Liver (tissue), 9 donors: ENCODE measurements around the gene GABBR2. TPM values are rescaled to one million over a fixed set of nuclear protein-coding genes. Genes with fewer than 3 reads are reported as not detected.

Source experiments
- DNase-seq: peaks from one replicate; pipeline ENCODE4 v3.0.0-alpha.2; 2017; ENCODE audit warnings: low spot score
- H3K27ac ChIP-seq, 2 donors: one replicate each; pipeline ENCODE4 v1.7.0; 2013; ENCODE audit warnings: inconsistent platforms in 2 of 2, low read length in 2 of 2, control low read depth in 1 of 2, low read depth in 1 of 2, mild to moderate bottlenecking in 1 of 2
- H3K27me3 ChIP-seq, 4 donors: one replicate each; pipeline versions ENCODE4 v1.6.1 to v1.7.0; 2013; ENCODE audit warnings: low read length in 3 of 4, inconsistent platforms in 1 of 4, mild to moderate bottlenecking in 1 of 4, moderate library complexity in 1 of 4; ENCODE audit not compliant: control insufficient read depth in 4 of 4, insufficient read depth in 4 of 4
- H3K36me3 ChIP-seq, 4 donors: one replicate each; pipeline versions ENCODE4 v1.6.1 to v1.7.0; 2013; ENCODE audit warnings: low read length in 3 of 4, mild to moderate bottlenecking in 3 of 4, low read depth in 1 of 4, moderate library complexity in 1 of 4; ENCODE audit not compliant: control insufficient read depth in 4 of 4, insufficient read depth in 3 of 4
- H3K4me1 ChIP-seq, 4 donors: one replicate each; pipeline versions ENCODE4 v1.6.1 to v1.7.0; 2013; ENCODE audit warnings: low read length in 3 of 4, mild to moderate bottlenecking in 3 of 4, moderate library complexity in 1 of 4; ENCODE audit not compliant: control insufficient read depth in 4 of 4, insufficient read depth in 4 of 4
- H3K4me3 ChIP-seq, 3 donors: one replicate each; pipeline versions ENCODE4 v1.6.1 to v1.7.0; 2013; ENCODE audit warnings: low read length in 3 of 3, control low read depth in 1 of 3, low read depth in 1 of 3, mild to moderate bottlenecking in 1 of 3
- H3K9ac ChIP-seq, 2 donors: one replicate each; pipeline ENCODE4 v1.7.0; 2013; ENCODE audit warnings: low read length in 2 of 2, mild to moderate bottlenecking in 2 of 2, moderate library complexity in 2 of 2, control low read depth in 1 of 2, low read depth in 1 of 2
- H3K9me3 ChIP-seq, 4 donors: one replicate each; pipeline versions ENCODE4 v1.6.1 to v1.7.0; 2013; ENCODE audit warnings: low read length in 3 of 4; ENCODE audit not compliant: control insufficient read depth in 4 of 4
- EGR1 ChIP-seq, 2 donors: IDR thresholded peaks; 2 replicates each; pipeline ENCODE4 v1.6.1; 2016 to 2018; ENCODE audit warnings: antibody characterized with exemption in 2 of 2, low read depth in 2 of 2
- FOXA1 ChIP-seq: IDR thresholded peaks from 2 replicates; pipeline ENCODE4 v1.6.1; 2016; ENCODE audit warnings: antibody characterized with exemption
- FOXA2 ChIP-seq: IDR thresholded peaks from 2 replicates; pipeline ENCODE4 v1.6.1; 2016; ENCODE audit warnings: antibody characterized with exemption
- GABPA ChIP-seq, 2 donors: IDR thresholded peaks in 1 of 2; conservative IDR thresholded peaks in 1 of 2; 2 replicates each; pipeline ENCODE4 v1.6.1; 2016; ENCODE audit warnings: antibody characterized with exemption in 2 of 2, mild to moderate bottlenecking in 1 of 2, moderate library complexity in 1 of 2
- HNF4A ChIP-seq, 2 donors: conservative IDR thresholded peaks; 2 replicates each; pipeline ENCODE4 v1.6.1; 2016; ENCODE audit warnings: antibody characterized with exemption in 2 of 2, mild to moderate bottlenecking in 2 of 2
- HNF4G ChIP-seq: IDR thresholded peaks from 2 replicates; pipeline ENCODE4 v1.6.1; 2016; ENCODE audit warnings: antibody characterized with exemption
- JUND ChIP-seq, 2 donors: IDR thresholded peaks; 2 replicates each; pipeline ENCODE4 v1.6.1; 2016; ENCODE audit warnings: antibody characterized with exemption in 2 of 2
- NR2F2 ChIP-seq: IDR thresholded peaks from 2 replicates; pipeline ENCODE4 v1.6.1; 2016; ENCODE audit warnings: antibody characterized with exemption
- RAD21 ChIP-seq, 2 donors: IDR thresholded peaks; 2 replicates each; pipeline ENCODE4 v1.6.1; 2016; ENCODE audit warnings: antibody characterized with exemption in 2 of 2, mild to moderate bottlenecking in 2 of 2
- REST ChIP-seq: IDR thresholded peaks from 2 replicates; pipeline ENCODE4 v1.6.1; 2016; ENCODE audit warnings: antibody characterized with exemption, mild to moderate bottlenecking
- RXRA ChIP-seq, 2 donors: IDR thresholded peaks; 2 replicates each; pipeline ENCODE4 v1.6.1; 2017 to 2018; ENCODE audit warnings: antibody characterized with exemption in 2 of 2, mild to moderate bottlenecking in 1 of 2
- SP1 ChIP-seq: IDR thresholded peaks from 2 replicates; pipeline ENCODE4 v1.6.1; 2018; ENCODE audit warnings: antibody characterized with exemption, mild to moderate bottlenecking
- TAF1 ChIP-seq: conservative IDR thresholded peaks from 2 replicates; pipeline ENCODE4 v1.6.1; 2016; ENCODE audit warnings: antibody characterized with exemption, mild to moderate bottlenecking
- YY1 ChIP-seq: IDR thresholded peaks from 2 replicates; pipeline ENCODE4 v1.6.1; 2016; ENCODE audit warnings: antibody characterized with exemption, mild to moderate bottlenecking
- WGBS: extraction: QIAGEN DNeasy Blood & Tissue Kit; methylation state at CpG from one replicate; pipeline ENCODE4 v1.1.7; 2013; 5-methylcytosine and 5-hydroxymethylcytosine counted together
- polyA plus RNA-seq, 2 donors: library from polyadenylated mRNA; stranded (reverse) in 1 of 2; unstranded in 1 of 2; fragments of 200-250 nt in 1 of 2; fragments of >200 nt in 1 of 2; fragmentation: Nextera tagmentation in 1 of 2; extraction: Ambion mirVana in 1 of 2; gene quantifications; one replicate each; pipeline versions ENCODE4 v1.2.1 to v1.2.3, GENCODE V29; 2013 to 2015
- total RNA-seq, 2 donors: library from RNA; depleted of rRNA; stranded (reverse); fragments of >200 nt; gene quantifications; one replicate each; pipeline ENCODE4 v1.2.3, GENCODE V29; 2014
- TF ChIP-seq, protein P1 (sequence below): IDR thresholded peaks from 2 replicates; pipeline ENCODE4 v1.6.1; 2016; ENCODE audit warnings: antibody characterized with exemption
- TF ChIP-seq, protein P2 (sequence below): IDR thresholded peaks from 2 replicates; pipeline ENCODE4 v1.6.1; 2016; ENCODE audit warnings: antibody characterized with exemption
- TF ChIP-seq, protein P3 (sequence below): fragments of 150-350 bp; IDR thresholded peaks from 2 replicates; pipeline ENCODE4 v1.5.1; 2017; ENCODE audit warnings: improper control_type of control experiment, low read depth, low read length; ENCODE audit not compliant: missing input control
- TF ChIP-seq, protein P4 (sequence below): IDR thresholded peaks from 2 replicates; pipeline ENCODE4 v1.6.1; 2016; ENCODE audit warnings: antibody characterized with exemption
- donor health status: healthy.
- donor health status: healthy.
- donor health status: healthy.
- donor health status: healthy.
- donor health status: healthy.

Gene GABBR2
- total and polyA plus RNA-seq, 4 donors: 0.03 to 0.23 (median 0.08) TPM; not detected in 1

GRCh38 chr9:98288881-98289280 is 419.9 kb downstream of the GABBR2 start:
- WGBS: 58% methylated on average over 5 of the region's 5 CpGs
- DNase-seq: no peak
- H3K27ac ChIP-seq: no peak overlapping the region

More at GRCh38 chr9:98288881-98289280, 419.9 kb downstream of the GABBR2 start:
- Histone ChIP-seq H3K4me1 (no peaks in the 10 kb centered on the region), H3K27me3 (peaks cover 0 to 2% (median 0%) of the 10 kb centered on the region in 4 donors), H3K9me3 (no peaks in the 10 kb centered on the region), H3K36me3 (no peaks in the 10 kb centered on the region), H3K4me3 (no peak overlapping the region), H3K9ac (no peak overlapping the region)
- TF ChIP-seq EGR1 (IDR thresholded peaks at IDR 0.05; ENCODE audit: low read depth in 2 of 2) (no peak), GABPA (IDR thresholded peaks at IDR 0.05 in 1 of 2, conservative IDR thresholded peaks at IDR 0.05 in 1 of 2) (no peak), TAF1 (no peak), NR2F2 (no peak), RAD21 (IDR thresholded peaks at IDR 0.05) (no peak), HNF4A (conservative IDR thresholded peaks at IDR 0.05) (no peak), SP1 (no peak), RXRA (IDR thresholded peaks at IDR 0.05) (no peak), JUND (IDR thresholded peaks at IDR 0.05) (no peak), FOXA2 (no peak), REST (no peak), FOXA1 (no peak), YY1 (no peak), HNF4G (no peak)
- TF ChIP-seq, protein P1, sequence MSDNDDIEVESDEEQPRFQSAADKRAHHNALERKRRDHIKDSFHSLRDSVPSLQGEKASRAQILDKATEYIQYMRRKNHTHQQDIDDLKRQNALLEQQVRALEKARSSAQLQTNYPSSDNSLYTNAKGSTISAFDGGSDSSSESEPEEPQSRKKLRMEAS: no peak
- TF ChIP-seq, protein P2, sequence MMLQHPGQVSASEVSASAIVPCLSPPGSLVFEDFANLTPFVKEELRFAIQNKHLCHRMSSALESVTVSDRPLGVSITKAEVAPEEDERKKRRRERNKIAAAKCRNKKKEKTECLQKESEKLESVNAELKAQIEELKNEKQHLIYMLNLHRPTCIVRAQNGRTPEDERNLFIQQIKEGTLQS: no peak
- TF ChIP-seq, protein P3, sequence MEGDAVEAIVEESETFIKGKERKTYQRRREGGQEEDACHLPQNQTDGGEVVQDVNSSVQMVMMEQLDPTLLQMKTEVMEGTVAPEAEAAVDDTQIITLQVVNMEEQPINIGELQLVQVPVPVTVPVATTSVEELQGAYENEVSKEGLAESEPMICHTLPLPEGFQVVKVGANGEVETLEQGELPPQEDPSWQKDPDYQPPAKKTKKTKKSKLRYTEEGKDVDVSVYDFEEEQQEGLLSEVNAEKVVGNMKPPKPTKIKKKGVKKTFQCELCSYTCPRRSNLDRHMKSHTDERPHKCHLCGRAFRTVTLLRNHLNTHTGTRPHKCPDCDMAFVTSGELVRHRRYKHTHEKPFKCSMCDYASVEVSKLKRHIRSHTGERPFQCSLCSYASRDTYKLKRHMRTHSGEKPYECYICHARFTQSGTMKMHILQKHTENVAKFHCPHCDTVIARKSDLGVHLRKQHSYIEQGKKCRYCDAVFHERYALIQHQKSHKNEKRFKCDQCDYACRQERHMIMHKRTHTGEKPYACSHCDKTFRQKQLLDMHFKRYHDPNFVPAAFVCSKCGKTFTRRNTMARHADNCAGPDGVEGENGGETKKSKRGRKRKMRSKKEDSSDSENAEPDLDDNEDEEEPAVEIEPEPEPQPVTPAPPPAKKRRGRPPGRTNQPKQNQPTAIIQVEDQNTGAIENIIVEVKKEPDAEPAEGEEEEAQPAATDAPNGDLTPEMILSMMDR: no peak
- TF ChIP-seq, protein P4, sequence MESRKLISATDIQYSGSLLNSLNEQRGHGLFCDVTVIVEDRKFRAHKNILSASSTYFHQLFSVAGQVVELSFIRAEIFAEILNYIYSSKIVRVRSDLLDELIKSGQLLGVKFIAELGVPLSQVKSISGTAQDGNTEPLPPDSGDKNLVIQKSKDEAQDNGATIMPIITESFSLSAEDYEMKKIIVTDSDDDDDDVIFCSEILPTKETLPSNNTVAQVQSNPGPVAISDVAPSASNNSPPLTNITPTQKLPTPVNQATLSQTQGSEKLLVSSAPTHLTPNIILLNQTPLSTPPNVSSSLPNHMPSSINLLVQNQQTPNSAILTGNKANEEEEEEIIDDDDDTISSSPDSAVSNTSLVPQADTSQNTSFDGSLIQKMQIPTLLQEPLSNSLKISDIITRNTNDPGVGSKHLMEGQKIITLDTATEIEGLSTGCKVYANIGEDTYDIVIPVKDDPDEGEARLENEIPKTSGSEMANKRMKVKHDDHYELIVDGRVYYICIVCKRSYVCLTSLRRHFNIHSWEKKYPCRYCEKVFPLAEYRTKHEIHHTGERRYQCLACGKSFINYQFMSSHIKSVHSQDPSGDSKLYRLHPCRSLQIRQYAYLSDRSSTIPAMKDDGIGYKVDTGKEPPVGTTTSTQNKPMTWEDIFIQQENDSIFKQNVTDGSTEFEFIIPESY: no peak
